GM19438 (cell line): ENCODE data around the gene MAP1A.

Experiments used
- ATAC-seq: cut with Tn5 transposase; IDR thresholded peaks from one replicate; pipeline ENCODE4 v1.9.1; 2021; ENCODE audit warnings: low read depth; ENCODE audit not compliant: unreplicated experiment

The MAP1A gene

GRCh38 chr15:43517354-43518196, at the start of gene MAP1A:
MAP1A (plus strand) TSS chr15:43517608; CDS start chr15:43521474, 3,866 bp downstream.
- no peak for ATAC-seq

GRCh38 chr15:43469867-43470266, 47.5 kb upstream of the MAP1A start:
- no peak for ATAC-seq

- no peak for ATAC-seq
These were observed 45.4 kb upstream of the MAP1A start for GRCh38 chr15:43471975-43472374.

GRCh38 chr15:43473885-43474284, 43.5 kb upstream of the MAP1A start:
- no peak for ATAC-seq

- ATAC-seq = no peak
These were observed 33.9 kb upstream of the MAP1A start for GRCh38 chr15:43483297-43484128.

GRCh38 chr15:43484455-43484854, 33.0 kb upstream of the MAP1A start:
- no peak for ATAC-seq

GRCh38 chr15:43487271-43487895, 30.0 kb upstream of the MAP1A start:
- ATAC-seq = no peak

GRCh38 chr15:43488790-43489189, 28.6 kb upstream of the MAP1A start:
- ATAC-seq = no peak

GRCh38 chr15:43489191-43489590, 28.2 kb upstream of the MAP1A start:
- no peak for ATAC-seq

GRCh38 chr15:43492266-43492665, 25.1 kb upstream of the MAP1A start:
- no peak for ATAC-seq

- peak; percentile 98 for ATAC-seq
These were observed 24.5 kb upstream of the MAP1A start, which contains the start of gene TP53BP1 for GRCh38 chr15:43492673-43493601. TP53BP1 (minus strand) TSS chr15:43493156; CDS start chr15:43493043, 113 bp downstream.

- no peak for ATAC-seq
These were observed 23.5 kb upstream of the MAP1A start for GRCh38 chr15:43493703-43494472.

- ATAC-seq = no peak
These were observed 18.4 kb upstream of the MAP1A start for GRCh38 chr15:43498990-43499389.

- no peak for ATAC-seq
These were observed 17.8 kb upstream of the MAP1A start for GRCh38 chr15:43499635-43500034.

GRCh38 chr15:43505738-43506137, 11.7 kb upstream of the MAP1A start:
- ATAC-seq = no peak

- no peak for ATAC-seq
These were observed 9.0 kb upstream of the MAP1A start for GRCh38 chr15:43508421-43508820.

- no peak for ATAC-seq
These were observed 8.3 kb upstream of the MAP1A start for GRCh38 chr15:43508991-43509659.

GRCh38 chr15:43509660-43510199, 7.7 kb upstream of the MAP1A start:
- ATAC-seq = no peak
